HG03378 (cell line): ENCODE results near the gene CYB5A.
"Not testable (repeated sequence)": the region's sequence is repeated elsewhere in the genome, so short reads cannot be mapped to it uniquely, and the experiment has no call there.

Experiments
- ATAC-seq: cut with Tn5 transposase; IDR thresholded peaks from one replicate; pipeline ENCODE4 v1.9.1; 2021; ENCODE audit warnings: mild to moderate bottlenecking, moderate library complexity; ENCODE audit not compliant: unreplicated experiment

The CYB5A gene

GRCh38 chr18:74299162-74299561 lies 7.4 kb upstream of the CYB5A start:
- ATAC-seq: no peak

GRCh38 chr18:74294526-74294925 lies 2.8 kb upstream of the CYB5A start:
- ATAC-seq: no peak

- not testable (repeated sequence) for ATAC-seq
Observed at GRCh38 chr18:74292982-74293381, 1.2 kb upstream of the CYB5A start.

- no peak for ATAC-seq
Observed at GRCh38 chr18:74292541-74292858, 737 bp upstream of the CYB5A start.

GRCh38 chr18:74291472-74291770 lies 342 bp downstream of the CYB5A start:
- ATAC-seq: no peak

- no peak for ATAC-seq
Observed at GRCh38 chr18:74290794-74291471, 830 bp downstream of the CYB5A start.

- ATAC-seq: no peak
Observed at GRCh38 chr18:74290021-74290420, 1.7 kb downstream of the CYB5A start.

- no peak for ATAC-seq
Observed at GRCh38 chr18:74289137-74289536, 2.6 kb downstream of the CYB5A start.

GRCh38 chr18:74288730-74289129 lies 3.0 kb downstream of the CYB5A start:
- no peak for ATAC-seq

- ATAC-seq: no peak
Observed at GRCh38 chr18:74288041-74288440, 3.7 kb downstream of the CYB5A start.

- ATAC-seq: no peak
Observed at GRCh38 chr18:74286856-74287255, 4.9 kb downstream of the CYB5A start.

GRCh38 chr18:74286106-74286855 lies 5.5 kb downstream of the CYB5A start:
- no peak for ATAC-seq

- ATAC-seq: not testable (repeated sequence)
Observed at GRCh38 chr18:74285583-74285982, 6.2 kb downstream of the CYB5A start.

- no peak for ATAC-seq
Observed at GRCh38 chr18:74284980-74285355, 6.8 kb downstream of the CYB5A start.

GRCh38 chr18:74284191-74284979 lies 7.4 kb downstream of the CYB5A start:
- ATAC-seq: no peak

GRCh38 chr18:74283646-74284045 lies 8.1 kb downstream of the CYB5A start:
- ATAC-seq: no peak

- ATAC-seq: no peak
Observed at GRCh38 chr18:74282755-74283554, 8.8 kb downstream of the CYB5A start.

GRCh38 chr18:74281980-74282754 lies 9.6 kb downstream of the CYB5A start:
- no peak for ATAC-seq

GRCh38 chr18:74281011-74281979 lies 10.5 kb downstream of the CYB5A start:
- no peak for ATAC-seq
